HepG2 (cell line): ENCODE results near the gene MAN1B1. TPM values are rescaled to one million over a fixed set of nuclear protein-coding genes. Genes with fewer than 3 reads are reported as not detected.
A peak's percentile ranks its signal among the peaks of the same experiment; 100 is the strongest.

Experiments
- ATAD3A ChIP-seq: sonication (generic); formaldehyde crosslinking; IDR thresholded peaks from 2 replicates; pipeline ENCODE4 v1.4.0; 2020; ENCODE audit warnings: missing genetic modification reagents
- ATF4 ChIP-seq, 2 experiments: fragments of 450-650 bp in 1 of 2; sonication (generic) in 1 of 2; formaldehyde crosslinking; IDR thresholded peaks; 2 replicates each; pipeline versions ENCODE4 v1.5.0 to v1.8.0; 2020 to 2022; ENCODE audit warnings: mild to moderate bottlenecking in 1 of 2, missing genetic modification reagents in 1 of 2
- CAMTA2 ChIP-seq: sonication (generic); formaldehyde crosslinking; IDR thresholded peaks from 2 replicates; pipeline ENCODE4 v1.4.0; 2020; ENCODE audit warnings: mild to moderate bottlenecking, missing genetic modification reagents, borderline replicate concordance
- CHD2 ChIP-seq: IDR thresholded peaks from 2 replicates; pipeline ENCODE4 v1.6.1; 2011; ENCODE audit warnings: low read depth, low read length, improper control_type of control experiment
- CREB3 ChIP-seq: sonication (generic); formaldehyde crosslinking; IDR thresholded peaks from 2 replicates; pipeline ENCODE4 v1.5.0; 2020; ENCODE audit warnings: missing genetic modification reagents
- GATAD2A ChIP-seq: IDR thresholded peaks from 2 replicates; pipeline ENCODE4 v1.6.1; 2016
- HDAC1 ChIP-seq: sonication (generic); formaldehyde crosslinking; IDR thresholded peaks from 2 replicates; pipeline ENCODE4 v1.5.1; 2020; ENCODE audit warnings: mild to moderate bottlenecking, missing genetic modification reagents
- HDAC2 ChIP-seq: sonication (generic); formaldehyde crosslinking; IDR thresholded peaks from 2 replicates; pipeline ENCODE4 v1.4.0; 2020; ENCODE audit warnings: missing genetic modification reagents
- HNRNPH1 ChIP-seq: fragments of 200-400 bp; formaldehyde crosslinking; optimal IDR thresholded peaks from 2 replicates; pipeline ENCODE3; 2017; ENCODE audit warnings: mild to moderate bottlenecking, low read depth, low read length
- KDM2A ChIP-seq: sonication (generic); formaldehyde crosslinking; IDR thresholded peaks from 2 replicates; pipeline ENCODE4 v1.4.0; 2020; ENCODE audit warnings: low read depth, missing genetic modification reagents, borderline replicate concordance
- MLLT10 ChIP-seq: sonication (generic); formaldehyde crosslinking; IDR thresholded peaks from 2 replicates; pipeline ENCODE4 v1.4.0; 2020; ENCODE audit warnings: missing genetic modification reagents
- NCOR1 ChIP-seq: fragments of 200-600 bp; sonication (generic); IDR thresholded peaks from 2 replicates; pipeline ENCODE4 v1.7.0; 2017; ENCODE audit warnings: antibody characterized with exemption, low read length, borderline replicate concordance
- NRL ChIP-seq: sonication (generic); formaldehyde crosslinking; IDR thresholded peaks from 2 replicates; pipeline ENCODE4 v1.5.0; 2020; ENCODE audit warnings: missing genetic modification reagents, mild to moderate bottlenecking, moderate library complexity, borderline replicate concordance
- PAF1 ChIP-seq: IDR thresholded peaks from 2 replicates; pipeline ENCODE4 v1.6.1; 2016; ENCODE audit warnings: missing genetic modification reagents, missing compliant biosample characterization
- PITX1 ChIP-seq: sonication (generic); formaldehyde crosslinking; IDR thresholded peaks from 2 replicates; pipeline ENCODE4 v1.5.1; 2020; ENCODE audit warnings: mild to moderate bottlenecking, missing genetic modification reagents
- RBAK ChIP-seq: sonication (generic); formaldehyde crosslinking; IDR thresholded peaks from 2 replicates; pipeline ENCODE4 v1.5.1; 2020; ENCODE audit warnings: mild to moderate bottlenecking, missing genetic modification reagents
- REXO4 ChIP-seq: sonication (generic); formaldehyde crosslinking; IDR thresholded peaks from 2 replicates; pipeline ENCODE4 v1.8.0; 2022; ENCODE audit warnings: missing genetic modification reagents, mild to moderate bottlenecking, borderline replicate concordance
- SRY ChIP-seq: sonication (generic); formaldehyde crosslinking; IDR thresholded peaks from 2 replicates; pipeline ENCODE4 v1.8.0; 2022; ENCODE audit warnings: mild to moderate bottlenecking, missing genetic modification reagents
- TOE1 ChIP-seq: sonication (generic); formaldehyde crosslinking; IDR thresholded peaks from 2 replicates; pipeline ENCODE4 v1.4.0; 2020; ENCODE audit warnings: mild to moderate bottlenecking, missing genetic modification reagents
- ZBTB44 ChIP-seq: sonication (generic); formaldehyde crosslinking; IDR thresholded peaks from 2 replicates; pipeline ENCODE4 v1.4.0; 2020; ENCODE audit warnings: missing genetic modification reagents
- ZFP36L2 ChIP-seq: sonication (generic); formaldehyde crosslinking; IDR thresholded peaks from 2 replicates; pipeline ENCODE4 v1.4.0; 2020; ENCODE audit warnings: missing genetic modification reagents
- ZNF101 ChIP-seq: sonication (generic); formaldehyde crosslinking; IDR thresholded peaks from 2 replicates; pipeline ENCODE4 v1.4.0; 2020; ENCODE audit warnings: mild to moderate bottlenecking, low read depth, missing genetic modification reagents, borderline replicate concordance
- ZNF12 ChIP-seq: sonication (generic); formaldehyde crosslinking; IDR thresholded peaks from 2 replicates; pipeline ENCODE4 v1.5.0; 2020; ENCODE audit warnings: missing genetic modification reagents
- ZNF354B ChIP-seq: sonication (generic); formaldehyde crosslinking; IDR thresholded peaks from 2 replicates; pipeline ENCODE4 v1.8.0; 2022; ENCODE audit warnings: mild to moderate bottlenecking, missing genetic modification reagents
- ZNF704 ChIP-seq: sonication (generic); formaldehyde crosslinking; IDR thresholded peaks from 2 replicates; pipeline ENCODE4 v1.8.1; 2023; ENCODE audit warnings: mild to moderate bottlenecking, inconsistent platforms, moderate library complexity, missing genetic modification reagents, borderline replicate concordance
- ZNF792 ChIP-seq: IDR thresholded peaks from 2 replicates; pipeline ENCODE4 v1.6.1; 2016
- polyA plus RNA-seq, 8 experiments: library from polyadenylated mRNA; depleted of rRNA in 3 of 8; stranded (reverse) in 7 of 8; unstranded in 1 of 8; fragments of >200 nt; fragmentation: Illumina TruSeq in 4 of 8; extraction: Trizol in 4 of 8; gene quantifications; 2 replicates each; pipeline versions ENCODE4 v1.2.1 to v1.2.3, GENCODE V29; 2011 to 2016; ENCODE audit warnings: low read depth in 4 of 8, missing spikeins in 1 of 8, mixed read lengths in 1 of 8; ENCODE audit not compliant: insufficient read depth in 1 of 8
- total RNA-seq, 5 experiments: library from RNA; depleted of rRNA; stranded (reverse); fragments of >200 nt; fragmentation: Illumina TruSeq; extraction: Trizol; gene quantifications; 2 replicates each; pipeline ENCODE4 v1.2.3, GENCODE V29; 2016; ENCODE audit warnings: low read depth in 1 of 5

The MAN1B1 gene
- total and polyA plus RNA-seq, 2 of the 13 experiments (the other 11 are each of a cell fraction or from before 2014, with no cell fraction given), result 48.9 to 59.5 TPM

GRCh38 chr9:137053944-137054931 lies 32.5 kb upstream of the MAN1B1 start, which contains the start of gene ENTPD2 (continued):
- no peak for TF ChIP-seq ZNF354B (CRISPR knock-in tag)
- TF ChIP-seq KDM2A (CRISPR knock-in tag), result no peak; the same call in 1 of the 2 replicates
- TF ChIP-seq REXO4 (CRISPR knock-in tag), result no peak
- TF ChIP-seq PITX1 (CRISPR knock-in tag), result no peak
- TF ChIP-seq ZNF792, result no peak
- no peak for TF ChIP-seq CAMTA2 (CRISPR knock-in tag)
- TF ChIP-seq HDAC2 (CRISPR knock-in tag), result no peak
- TF ChIP-seq TOE1 (CRISPR knock-in tag), result no peak
- no peak for TF ChIP-seq ZBTB44 (CRISPR knock-in tag)
- no peak for TF ChIP-seq RBAK (CRISPR knock-in tag)
- TF ChIP-seq GATAD2A (CRISPR knock-in tag), result no peak
- peak; percentile 42; the same call in 1 of the 2 replicates for TF ChIP-seq SRY (CRISPR knock-in tag)
- TF ChIP-seq HNRNPH1, result no peak
- no peak for TF ChIP-seq ZNF12
- TF ChIP-seq ZNF704 (CRISPR knock-in tag), result peak; percentile 11; the same call in 1 of the 2 replicates
- TF ChIP-seq NCOR1, result no peak
- TF ChIP-seq ATF4 (CRISPR knock-in tag; IDR thresholded peaks at IDR 0.05), result no peak
- no peak; the same call in 1 of the 2 replicates for TF ChIP-seq HDAC1 (CRISPR knock-in tag)
- 0 out of 2 replicates have a peak, but pooled peaks have one; percentile 13 for TF ChIP-seq CHD2
- no peak for TF ChIP-seq CREB3 (CRISPR knock-in tag)
- peak; percentile 53; the same call in 1 of the 2 replicates for TF ChIP-seq NRL (CRISPR knock-in tag)
- TF ChIP-seq ZNF101 (CRISPR knock-in tag), result no peak
- TF ChIP-seq MLLT10 (CRISPR knock-in tag), result no peak
- 0 out of 2 replicates have a peak, but pooled peaks have one; percentile 15 for TF ChIP-seq ATAD3A (CRISPR knock-in tag)
- no peak for TF ChIP-seq ZFP36L2 (CRISPR knock-in tag)
- TF ChIP-seq PAF1 (CRISPR knock-in tag), result no peak
